Activated B cell treated with CpG ODN at 0.5 μM for 24 hours (primary cell): ENCODE measurements around the gene B4GALNT3. TPM values are rescaled to one million over a fixed set of nuclear protein-coding genes. Genes with fewer than 3 reads are reported as not detected.

ENCODE experiments used
- ATAC-seq: fragments of 200-7000 bp; cut with Tn5 transposase; one replicate; pipeline ENCODE4 v1.10.0; 2021; ENCODE audit warnings: low read depth, mild to moderate bottlenecking, moderate library complexity
- CTCF ChIA-PET: fragments of 350-600 bp; sonication (Branson Sonifier 250); formaldehyde crosslinking; loops from one replicate; lab custom pipeline; 2021; ENCODE audit warnings: antibody characterized with exemption; lab: Charles Lee
- POLR2A ChIA-PET: fragments of 350-600 bp; sonication (Branson Sonifier 250); formaldehyde crosslinking; loops from one replicate; lab custom pipeline; 2021; ENCODE audit warnings: antibody characterized with exemption; lab: Charles Lee
- DNase-seq: peaks from one replicate; pipeline ENCODE4 v3.0.0; 2022
- H3K27ac Mint-ChIP-seq: one replicate; pipeline ENCODE4 v1.8.0; 2020; ENCODE audit warnings: mixed read lengths
- H3K27me3 Mint-ChIP-seq: one replicate; pipeline ENCODE4 v1.8.0; 2021; ENCODE audit warnings: mixed read lengths
- H3K36me3 Mint-ChIP-seq: one replicate; pipeline ENCODE4 v1.8.0; 2021; ENCODE audit warnings: low read depth, mixed read lengths
- H3K4me1 Mint-ChIP-seq: one replicate; pipeline ENCODE4 v1.8.0; 2021; ENCODE audit warnings: mixed read lengths
- H3K4me3 Mint-ChIP-seq: one replicate; pipeline ENCODE4 v1.8.0; 2020; ENCODE audit warnings: mild to moderate bottlenecking, mixed read lengths
- H3K9me3 Mint-ChIP-seq: one replicate; pipeline ENCODE4 v1.8.0; 2020; ENCODE audit warnings: mixed read lengths
- CTCF ChIP-seq: fragments of 200-600 bp; IDR thresholded peaks from one replicate; pipeline ENCODE4 v1.8.0; 2022; ENCODE audit warnings: antibody characterized with exemption, mild to moderate bottlenecking
- intact Hi-C: fragments of 100-400 bp; cut with micrococcal nuclease; formaldehyde crosslinking; loops from one replicate; pipeline ENCODE4 v1.15.1; 2024
- total RNA-seq: library from RNA; stranded (reverse); gene quantifications from 2 replicates; pipeline ENCODE4 v1.2.3, GENCODE V29; 2022

B4GALNT3 gene
- total RNA-seq, 1 donor from 2014 or later, result not detected

- intact Hi-C loops, result no loop called here
- Mint-ChIP-seq H3K36me3 (no peaks in the 10 kb centered on the region), H3K9me3 (peaks cover 10% of the 10 kb centered on the region), H3K27ac (no peak overlapping the region), H3K27me3 (peaks cover 9% of the 10 kb centered on the region), H3K4me3 (no peak overlapping the region), H3K4me1 (no peaks in the 10 kb centered on the region)
- ChIA-PET POLR2A (no interaction called here), CTCF (interaction anchor here (1.8 kb wide), 1 partner anchor 94 kb away, joined by 4 read pairs; no protein-coding TSS in a partner anchor)
- no peak for ATAC-seq
- no peak for TF ChIP-seq CTCF
- DNase-seq, result no peak
Measured at GRCh38 chr12:536751-537245, 77.1 kb downstream of the B4GALNT3 start.

GRCh38 chr12:537772-538171 lies 78.0 kb downstream of the B4GALNT3 start:
- Mint-ChIP-seq H3K27me3 (peaks cover 6% of the 10 kb centered on the region), H3K9me3 (peaks cover under 1% of the 10 kb centered on the region), H3K4me3 (no peak overlapping the region), H3K36me3 (no peaks in the 10 kb centered on the region), H3K27ac (no peak overlapping the region), H3K4me1 (no peaks in the 10 kb centered on the region)
- no peak for ATAC-seq
- no peak for TF ChIP-seq CTCF
- no peak for DNase-seq
- ChIA-PET CTCF (no interaction called here), POLR2A (interaction anchor here (0.5 kb wide), 1 partner anchor 996 kb away, joined by 3 read pairs; no protein-coding TSS in a partner anchor)
- intact Hi-C loops, result no loop called here

DNA sequence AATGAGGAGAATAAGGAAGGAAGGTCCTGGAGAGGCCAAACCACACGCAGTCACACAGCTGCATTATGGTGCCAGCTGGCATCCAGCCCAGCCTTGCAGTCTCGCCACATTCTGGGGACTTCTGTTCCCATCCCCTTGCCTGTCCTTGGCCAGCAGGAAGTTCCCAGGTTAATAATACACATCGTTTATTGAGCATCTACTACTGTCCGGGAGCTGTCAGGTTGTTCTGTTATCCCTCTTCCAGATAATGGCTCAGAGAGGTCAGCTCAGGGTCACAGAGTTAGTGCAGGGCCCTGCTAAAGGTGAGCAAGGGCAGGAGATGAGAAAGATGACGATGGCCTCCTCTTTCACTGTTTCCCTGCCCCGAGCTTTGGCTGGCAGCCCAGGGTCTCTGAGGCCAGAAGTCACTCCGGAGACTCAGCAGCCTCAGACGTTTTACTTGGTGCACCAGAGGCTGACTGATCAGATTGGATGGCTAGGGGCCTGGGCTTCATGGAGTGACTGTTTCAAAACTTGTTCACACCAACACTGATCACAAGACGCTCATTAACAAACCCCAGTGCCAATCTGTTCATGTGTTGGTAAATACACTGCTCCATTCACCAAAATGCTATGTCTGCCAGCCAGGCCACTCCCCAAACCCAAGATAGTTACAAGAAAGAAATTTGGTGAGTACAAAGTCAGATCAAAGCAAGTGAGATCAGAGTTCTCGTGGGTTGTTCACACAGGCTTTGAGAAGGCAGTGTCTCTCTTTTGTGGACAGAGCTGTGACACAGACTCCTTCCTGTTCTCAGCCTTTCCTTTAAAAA lies 79.2 kb downstream of the B4GALNT3 start:
- no peak overlapping the region for H3K4me3 Mint-ChIP-seq
- no peaks in the 10 kb centered on the region for H3K36me3 Mint-ChIP-seq
- DNase-seq (no peak), ATAC-seq (no peak)
- peaks cover 8% of the 10 kb centered on the region for H3K27me3 Mint-ChIP-seq
- no peaks in the 10 kb centered on the region for H3K4me1 Mint-ChIP-seq
- CTCF ChIA-PET, result no interaction called here
- no peaks in the 10 kb centered on the region for H3K9me3 Mint-ChIP-seq
- intact Hi-C loops, result no loop called here
- no peak overlapping the region for H3K27ac Mint-ChIP-seq
- POLR2A ChIA-PET, result no interaction called here
- no peak for TF ChIP-seq CTCF

- POLR2A ChIA-PET, result no interaction called here
- no peak for TF ChIP-seq CTCF
- intact Hi-C loops, result no loop called here
- no peak for ATAC-seq
- Mint-ChIP-seq H3K9me3 (no peaks in the 10 kb centered on the region), H3K36me3 (no peaks in the 10 kb centered on the region), H3K4me3 (no peak overlapping the region), H3K4me1 (no peaks in the 10 kb centered on the region), H3K27ac (no peak overlapping the region), H3K27me3 (peaks cover 15% of the 10 kb centered on the region)
- no peak for DNase-seq
- CTCF ChIA-PET, result no interaction called here
Measured at GRCh38 chr12:539540-540310, 80.0 kb downstream of the B4GALNT3 start.
